Neural cell (in vitro differentiated cells): ENCODE data around the gene ROGDI. TPM values are rescaled to one million over a fixed set of nuclear protein-coding genes. Genes with fewer than 3 reads are reported as not detected.

Experiments
- H2AFZ ChIP-seq: fragments of 200-600, 300-800 bp; sonication (generic), shearing (Covaris generic); 2 replicates; pipeline ENCODE4 v1.6.0; 2014; ENCODE audit warnings: low read depth, mild to moderate bottlenecking, antibody characterized with exemption, low read length, moderate library complexity
- H3F3A ChIP-seq: fragments of 200-600 bp; shearing (Covaris generic); 2 replicates; pipeline ENCODE4 v1.6.1; 2016; ENCODE audit warnings: mild to moderate bottlenecking, moderate library complexity, mixed read lengths, antibody characterized with exemption, low read length; ENCODE audit not compliant: insufficient read depth, poor library complexity, severe bottlenecking
- H3K27ac ChIP-seq: fragments of 200-600, 300-800 bp; sonication (generic), shearing (Covaris generic); 2 replicates; pipeline ENCODE4 v1.5.1; 2014; ENCODE audit warnings: mild to moderate bottlenecking, low read length, moderate library complexity
- H3K27me3 ChIP-seq: fragments of 300-800, 200-600 bp; sonication (generic), shearing (Covaris generic); 2 replicates; pipeline ENCODE4 v1.6.0; 2014; ENCODE audit warnings: mild to moderate bottlenecking, low read depth, low read length, moderate library complexity; ENCODE audit not compliant: insufficient read depth
- H3K36me3 ChIP-seq: fragments of 300-800, 200-600 bp; sonication (generic), shearing (Covaris generic); 2 replicates; pipeline ENCODE4 v1.5.1; 2014; ENCODE audit warnings: mild to moderate bottlenecking, antibody characterized with exemption, low read length, moderate library complexity; ENCODE audit not compliant: insufficient read depth
- H3K4me2 ChIP-seq: fragments of 300-800, 200-600 bp; sonication (generic), shearing (Covaris generic); 2 replicates; pipeline ENCODE4 v1.6.0; 2014; ENCODE audit warnings: mild to moderate bottlenecking, low read length
- H3K4me3 ChIP-seq: fragments of 300-800, 200-600 bp; sonication (generic), shearing (Covaris generic); 2 replicates; pipeline ENCODE4 v1.5.1; 2014; ENCODE audit warnings: mild to moderate bottlenecking, low read length, moderate library complexity
- H3K79me2 ChIP-seq: fragments of 200-600 bp; shearing (Covaris generic); replicated peaks from 2 replicates; pipeline ENCODE4 v1.6.0; 2014; ENCODE audit warnings: mild to moderate bottlenecking, low read length, moderate library complexity; ENCODE audit not compliant: insufficient read depth
- H3K9ac ChIP-seq: fragments of 300-800, 200-600 bp; sonication (generic), shearing (Covaris generic); 2 replicates; pipeline ENCODE4 v1.6.1; 2016; ENCODE audit warnings: mild to moderate bottlenecking, low read length, mixed read lengths
- H3K9me2 ChIP-seq: fragments of 200-600 bp; shearing (Covaris generic); 2 replicates; pipeline ENCODE4 v1.6.1; 2016; ENCODE audit warnings: mild to moderate bottlenecking, low read length, mixed read lengths; ENCODE audit not compliant: insufficient read depth
- H3K9me3 ChIP-seq: fragments of 200-600, 300-800 bp; sonication (generic), shearing (Covaris generic); 2 replicates; pipeline ENCODE4 v1.6.1; 2016; ENCODE audit warnings: mild to moderate bottlenecking, mixed run types, low read length, moderate library complexity, mixed read lengths
- H4K20me1 ChIP-seq: fragments of 200-600 bp; shearing (Covaris generic); 2 replicates; pipeline ENCODE4 v1.6.1; 2016; ENCODE audit warnings: mild to moderate bottlenecking, mixed run types; ENCODE audit not compliant: insufficient read depth
- CTCF ChIP-seq: fragments of 450-650 bp; IDR thresholded peaks from 2 replicates; pipeline ENCODE4 v1.5.1; 2014; ENCODE audit warnings: antibody characterized with exemption, mild to moderate bottlenecking, moderate library complexity; ENCODE audit not compliant: poor library complexity, severe bottlenecking
- EP300 ChIP-seq: fragments of 450-650 bp; conservative IDR thresholded peaks from 2 replicates; pipeline ENCODE4 v1.6.1; 2014; ENCODE audit warnings: antibody characterized with exemption, mild to moderate bottlenecking, moderate library complexity; ENCODE audit not compliant: poor library complexity, severe bottlenecking
- EZH2 ChIP-seq: fragments of 200-600, 300-800 bp; shearing (Covaris generic), sonication (generic); IDR thresholded peaks from 2 replicates; pipeline ENCODE4 v1.6.1; 2014; ENCODE audit warnings: antibody characterized with exemption, low read length, borderline replicate concordance, mild to moderate bottlenecking; ENCODE audit not compliant: insufficient read depth, poor library complexity, severe bottlenecking
- MXI1 ChIP-seq: fragments of 450-650 bp; conservative IDR thresholded peaks from 2 replicates; pipeline ENCODE4 v1.6.1; 2014; ENCODE audit warnings: antibody characterized with exemption, mild to moderate bottlenecking; ENCODE audit not compliant: poor library complexity, severe bottlenecking
- POLR2AphosphoS5 ChIP-seq: IDR thresholded peaks from 2 replicates; pipeline ENCODE4 v1.6.1; 2012
- RAD21 ChIP-seq: fragments of 450-650 bp; conservative IDR thresholded peaks from 2 replicates; pipeline ENCODE4 v1.6.1; 2014; ENCODE audit warnings: antibody characterized with exemption, mild to moderate bottlenecking, moderate library complexity
- REST ChIP-seq: IDR thresholded peaks from 2 replicates; pipeline ENCODE4 v1.6.1; 2012; ENCODE audit warnings: borderline replicate concordance
- SMC3 ChIP-seq: fragments of 450-650 bp; conservative IDR thresholded peaks from 2 replicates; pipeline ENCODE4 v1.6.1; 2014; ENCODE audit warnings: antibody characterized with exemption, mild to moderate bottlenecking, moderate library complexity; ENCODE audit not compliant: poor library complexity
- TAF1 ChIP-seq: IDR thresholded peaks from 2 replicates; pipeline ENCODE4 v1.6.1; 2012; ENCODE audit warnings: low read depth
- polyA plus RNA-seq: library from polyadenylated mRNA; depleted of rRNA; stranded (reverse); fragments of >200 nt; gene quantifications from 2 replicates; pipeline ENCODE4 v1.2.3, GENCODE V29; 2014

The ROGDI gene
- polyA plus RNA-seq, 1 donor from 2014 or later, result 203 TPM

- Histone ChIP-seq H3K27me3 (no peaks in the 10 kb centered on the region), H4K20me1 (no peaks in the 10 kb centered on the region), H3K9me2 (no peaks in the 10 kb centered on the region), H3K9me3 (no peaks in the 10 kb centered on the region), H3K4me2 (no peak within 1 kb of the TSS), H3K4me3 (no peak within 1 kb of the TSS), H3F3A (no peaks in the 10 kb centered on the region), H3K9ac (no peak within 1 kb of the TSS), H3K79me2 (no peaks in the 10 kb centered on the region), H3K36me3 (no peaks in the 10 kb centered on the region), H2AFZ (no peak within 1 kb of the TSS), H3K27ac (no peak within 1 kb of the TSS)
- TF ChIP-seq CTCF, result no peak
- no peak for TF ChIP-seq EZH2
- TF ChIP-seq REST, result no peak
- no peak for TF ChIP-seq EP300
- TF ChIP-seq POLR2AphosphoS5, result no peak
- TF ChIP-seq SMC3, result no peak
Observed at GRCh38 chr16:4787627-4788482, 14.6 kb downstream of the ROGDI start, which contains the start of gene SEPTIN12. Gene SEPTIN12, minus strand, starts transcription at chr16:4788345. Its CDS starts 700 bp downstream, at chr16:4787645.

GRCh38 chr16:4787068-4787467 lies 15.4 kb downstream of the ROGDI start:
- Histone ChIP-seq H3K36me3 (no peaks in the 10 kb centered on the region), H3K27ac (no peak overlapping the region), H3F3A (no peaks in the 10 kb centered on the region), H3K27me3 (no peaks in the 10 kb centered on the region), H3K4me2 (no peak overlapping the region), H3K9ac (no peak overlapping the region), H3K4me3 (no peak overlapping the region), H3K79me2 (no peaks in the 10 kb centered on the region), H2AFZ (no peak overlapping the region), H4K20me1 (no peaks in the 10 kb centered on the region), H3K9me3 (no peaks in the 10 kb centered on the region), H3K9me2 (no peaks in the 10 kb centered on the region)
- TF ChIP-seq EP300 (no peak), CTCF (no peak), EZH2 (no peak), TAF1 (no peak), MXI1 (no peak), SMC3 (no peak), POLR2AphosphoS5 (no peak), RAD21 (no peak), REST (no peak)
